H1 (cell line): ENCODE measurements around the gene RDH5. TPM values are rescaled to one million over a fixed set of nuclear protein-coding genes. Genes with fewer than 3 reads are reported as not detected.
A peak's percentile ranks its signal among the peaks of the same experiment; 100 is the strongest.

Experiments
- CTCF ChIA-PET: fragments of 300-600 bp; sonication (Branson Sonifier 250); formaldehyde crosslinking; loops from one replicate; lab custom pipeline; 2021; ENCODE audit not compliant: partially characterized antibody; lab: Charles Lee
- POLR2A ChIA-PET: fragments of 300-600 bp; sonication (Branson Sonifier 250); formaldehyde crosslinking; loops from one replicate; lab custom pipeline; 2021; ENCODE audit warnings: inconsistent platforms; ENCODE audit not compliant: partially characterized antibody; lab: Charles Lee
- DNase-seq, 2 experiments: peaks; one replicate each; pipeline versions ENCODE4 v3.0.0 to v3.0.0-alpha.2; 2010 to 2022; ENCODE audit warnings: low spot score in 2 of 2, low read depth in 1 of 2, mixed read lengths in 1 of 2
- FAIRE-seq: peaks from 2 replicates; lab custom pipeline; 2011; peaks lifted over from hg19 to GRCh38; lab: Jason Lieb, UNC
- H2AFZ ChIP-seq: 2 replicates; pipeline ENCODE4 v1.8.1; 2012; ENCODE audit warnings: low read length, inconsistent platforms
- H2AK5ac ChIP-seq: 2 replicates; pipeline ENCODE4 v1.6.1; 2013; ENCODE audit warnings: low read depth, low read length
- H2BK120ac ChIP-seq: replicated peaks from 2 replicates; pipeline ENCODE3; 2013; ENCODE audit warnings: low read depth, low read length, inconsistent platforms
- H2BK12ac ChIP-seq: 2 replicates; pipeline ENCODE4 v1.6.1; 2013; ENCODE audit warnings: low read depth, low read length
- H2BK15ac ChIP-seq: 2 replicates; pipeline ENCODE4 v1.6.1; 2013; ENCODE audit warnings: low read length
- H2BK20ac ChIP-seq: 2 replicates; pipeline ENCODE4 v1.6.1; 2013; ENCODE audit warnings: low read length
- H2BK5ac ChIP-seq: 2 replicates; pipeline ENCODE4 v1.6.1; 2013; ENCODE audit warnings: low read depth, low read length
- H3K14ac ChIP-seq: 2 replicates; pipeline ENCODE4 v1.6.1; 2013; ENCODE audit warnings: inconsistent platforms; ENCODE audit not compliant: insufficient read length
- H3K18ac ChIP-seq: 2 replicates; pipeline ENCODE4 v1.6.1; 2013; ENCODE audit warnings: low read length; ENCODE audit errors: extremely low read depth
- H3K23ac ChIP-seq: 2 replicates; pipeline ENCODE4 v1.6.1; 2013; ENCODE audit warnings: inconsistent platforms; ENCODE audit not compliant: insufficient read length
- H3K23me2 ChIP-seq: 2 replicates; pipeline ENCODE4 v1.6.1; 2013; ENCODE audit warnings: low read depth, low read length
- H3K27ac ChIP-seq: 2 replicates; pipeline ENCODE4 v1.6.1; 2011; ENCODE audit warnings: low read depth, low read length, inconsistent platforms
- H3K27me3 ChIP-seq, 4 experiments: replicated peaks in 1 of 4; 1 replicate in 1 of 4; 2 replicates in 3 of 4; pipeline versions ENCODE4 v1.6.1 to v1.8.1; 2011 to 2013; ENCODE audit warnings: low read length in 3 of 4, mild to moderate bottlenecking in 3 of 4, inconsistent platforms in 2 of 4, mixed read lengths in 2 of 4, moderate library complexity in 1 of 4; ENCODE audit not compliant: control insufficient read depth in 3 of 4, insufficient read depth in 3 of 4; ENCODE audit errors: extremely low read depth in 1 of 4
- H3K36me3 ChIP-seq, 4 experiments: 2 replicates each; pipeline versions ENCODE4 v1.6.1 to v1.8.1; 2011 to 2013; ENCODE audit warnings: mild to moderate bottlenecking in 4 of 4, low read length in 3 of 4, moderate library complexity in 2 of 4, control low read depth in 1 of 4, inconsistent platforms in 1 of 4; ENCODE audit not compliant: insufficient read depth in 4 of 4, control insufficient read depth in 2 of 4
- H3K4ac ChIP-seq: replicated peaks from 2 replicates; pipeline ENCODE3; 2013; ENCODE audit warnings: low read length, low read depth, mixed read lengths, inconsistent platforms; ENCODE audit not compliant: insufficient read length
- H3K4me1 ChIP-seq, 4 experiments: replicated peaks in 1 of 4; 1 replicate in 1 of 4; 2 replicates in 3 of 4; pipeline versions ENCODE4 v1.6.1 to v1.8.1; 2011 to 2013; ENCODE audit warnings: low read length in 3 of 4, inconsistent platforms in 2 of 4, mixed read lengths in 1 of 4; ENCODE audit not compliant: insufficient read depth in 4 of 4, control insufficient read depth in 3 of 4
- H3K4me2 ChIP-seq, 2 experiments: 2 replicates each; pipeline versions ENCODE4 v1.6.1 to v1.8.1; 2011 to 2013; ENCODE audit warnings: low read depth in 2 of 2, low read length in 2 of 2, control low read depth in 1 of 2, inconsistent platforms in 1 of 2, mild to moderate bottlenecking in 1 of 2; ENCODE audit not compliant: insufficient read depth in 1 of 2
- H3K4me3 ChIP-seq, 4 experiments: fragments of 200-600, 300-600 bp in 1 of 4; sonication (generic), shearing (Covaris generic), sonication (Bioruptor Twin) in 1 of 4; 2 replicates each; pipeline versions ENCODE4 v1.5.1 to v1.8.1; 2011 to 2016; ENCODE audit warnings: low read length in 4 of 4, low read depth in 3 of 4, control low read depth in 2 of 4, inconsistent platforms in 2 of 4, mild to moderate bottlenecking in 2 of 4, mixed read lengths in 1 of 4, moderate library complexity in 1 of 4; ENCODE audit not compliant: insufficient read depth in 2 of 4; ENCODE audit errors: extremely low read depth in 1 of 4
- H3K56ac ChIP-seq: replicated peaks from 2 replicates; pipeline ENCODE3; 2013; ENCODE audit warnings: low read depth, mild to moderate bottlenecking, mixed read lengths, low read length, inconsistent platforms; ENCODE audit not compliant: insufficient read length
- H3K79me1 ChIP-seq: 2 replicates; pipeline ENCODE4 v1.6.1; 2013; ENCODE audit warnings: low read depth, low read length, control low read depth
- H3K79me2 ChIP-seq, 2 experiments: 2 replicates each; pipeline versions ENCODE4 v1.6.1 to v1.8.1; 2012 to 2013; ENCODE audit warnings: low read length in 2 of 2, mild to moderate bottlenecking in 2 of 2, inconsistent platforms in 1 of 2; ENCODE audit not compliant: insufficient read depth in 2 of 2, control insufficient read depth in 1 of 2
- H3K9ac ChIP-seq, 4 experiments: replicated peaks in 1 of 4; 1 replicate in 1 of 4; 2 replicates in 3 of 4; pipeline versions ENCODE4 v1.6.1 to v1.8.1; 2011 to 2013; ENCODE audit warnings: low read depth in 3 of 4, low read length in 3 of 4, control low read depth in 2 of 4, mild to moderate bottlenecking in 2 of 4, moderate library complexity in 2 of 4, inconsistent platforms in 1 of 4; ENCODE audit errors: extremely low read depth in 1 of 4
- H3K9me3 ChIP-seq, 2 experiments: 2 replicates each; pipeline versions ENCODE4 v1.6.1 to v1.8.1; 2012 to 2013; ENCODE audit warnings: mild to moderate bottlenecking in 2 of 2, moderate library complexity in 2 of 2, control low read depth in 1 of 2, inconsistent platforms in 1 of 2, low read depth in 1 of 2, low read length in 1 of 2, mixed read lengths in 1 of 2; ENCODE audit not compliant: insufficient read depth in 2 of 2
- H4K20me1 ChIP-seq, 2 experiments: replicated peaks in 1 of 2; 2 replicates each; pipeline versions ENCODE3 to v1.8.1; 2011 to 2013; ENCODE audit warnings: inconsistent platforms in 2 of 2, low read length in 2 of 2, mild to moderate bottlenecking in 1 of 2; ENCODE audit not compliant: insufficient read depth in 2 of 2, control insufficient read depth in 1 of 2
- H4K5ac ChIP-seq: 2 replicates; pipeline ENCODE4 v1.6.1; 2013; ENCODE audit warnings: low read length, low read depth, mixed read lengths, inconsistent platforms; ENCODE audit not compliant: insufficient read length
- H4K8ac ChIP-seq: 2 replicates; pipeline ENCODE4 v1.8.0; 2013; ENCODE audit warnings: mild to moderate bottlenecking, moderate library complexity, low read length, inconsistent platforms; ENCODE audit not compliant: insufficient read depth; ENCODE audit errors: extremely low read depth
- H4K91ac ChIP-seq: replicated peaks from 2 replicates; pipeline ENCODE3; 2013; ENCODE audit warnings: low read length, mixed read lengths, inconsistent platforms; ENCODE audit not compliant: insufficient read length
- E2F6 ChIP-seq: IDR thresholded peaks from 2 replicates; pipeline ENCODE4 v1.6.1; 2012; ENCODE audit warnings: inconsistent platforms
- EZH2 ChIP-seq: fragments of 200-600 bp; sonication (generic); IDR thresholded peaks from 2 replicates; pipeline ENCODE4 v1.7.1; 2012; ENCODE audit warnings: low read depth, mild to moderate bottlenecking, moderate library complexity, low read length, inconsistent platforms; ENCODE audit not compliant: severe bottlenecking
- HDAC2 ChIP-seq, 2 experiments: fragments of 300-600 bp in 1 of 2; sonication (generic) in 1 of 2; IDR thresholded peaks; 2 replicates each; pipeline ENCODE4 v1.6.1; 2011 to 2012; ENCODE audit warnings: low read depth in 2 of 2, low read length in 2 of 2, mild to moderate bottlenecking in 2 of 2, moderate library complexity in 2 of 2, borderline replicate concordance in 1 of 2, inconsistent platforms in 1 of 2
- POLR2AphosphoS5 ChIP-seq: IDR thresholded peaks from 2 replicates; pipeline ENCODE4 v1.6.1; 2011; ENCODE audit warnings: low read depth, low read length
- SIN3A ChIP-seq, 2 experiments: IDR thresholded peaks in 1 of 2; conservative IDR thresholded peaks in 1 of 2; 2 replicates each; pipeline ENCODE4 v1.6.1; 2011 to 2012; ENCODE audit warnings: low read length in 2 of 2, improper control_type of control experiment in 1 of 2, low read depth in 1 of 2, mild to moderate bottlenecking in 1 of 2
- WGBS, 2 experiments: shearing (Covaris generic) in 1 of 2; methylation state at CpG; one replicate each; pipeline versions ENCODE4 v1.1.6 to v1.1.7; 2013 to 2015; ENCODE audit warnings: low lambda C conversion rate in 2 of 2, mixed read lengths in 2 of 2, inconsistent platforms in 1 of 2, low coverage in 1 of 2, missing lambda C conversion rate in 1 of 2; ENCODE audit not compliant: insufficient replicate concordance in 2 of 2, insufficient coverage in 1 of 2, insufficient read length in 1 of 2; ENCODE audit errors: extremely low coverage in 1 of 2, missing lambda C conversion rate in 1 of 2; 5-methylcytosine and 5-hydroxymethylcytosine counted together
- polyA plus RNA-seq, 7 experiments: library from polyadenylated mRNA; depleted of rRNA in 3 of 7; stranded (reverse) in 5 of 7; unstranded in 2 of 7; fragments of >200 nt in 5 of 7; fragments of 200-250 nt in 2 of 7; gene quantifications; 1 replicate in 5 of 7; 2 replicates in 1 of 7; 4 replicates in 1 of 7; pipeline versions ENCODE4 v1.2.1 to v1.2.3, GENCODE V29; 2011 to 2013; ENCODE audit warnings: missing spikeins in 2 of 7, mixed read lengths in 2 of 7
- total RNA-seq: library from RNA; stranded (reverse); fragmentation: NEBNext Ultra II Directional; extraction: Animal tissue kit (Norgen Biotek cat#: 25700); gene quantifications from 2 replicates; pipeline ENCODE4 v1.2.1, GENCODE V29; 2021

The RDH5 gene
- total and polyA plus RNA-seq, 2 of the 8 experiments (the other 6 are each of a cell fraction or from before 2014, with no cell fraction given), result 4.2 to 6.0 TPM

GRCh38 chr12:55727643-55728185 is 7.5 kb downstream of the RDH5 start:
- POLR2A ChIA-PET, result interaction anchor here (1.2 to 34.1 kb wide), 5 partner anchors 9 to 38 kb away, joined by 4 to 809 read pairs (median 21); partner anchors contain the start of genes BLOC1S1, ITGA7 and RDH5
- Histone ChIP-seq H3K4me3 (peak overlapping the region; percentile 54 to 93 (median 90)), H2BK12ac (no peak overlapping the region), H3K18ac (peak overlapping the region; percentile 85), H2BK20ac (no peak overlapping the region), H2BK120ac (no peak overlapping the region), H3K23ac (no peak overlapping the region), H4K5ac (no peak overlapping the region), H3K4ac (peak overlapping the region; percentile 24), H2BK5ac (peak overlapping the region; percentile 77; the same call in 1 of the 2 replicates), H4K20me1 (peaks cover 2 to 6% of the 10 kb centered on the region in 2 experiments), H3K36me3 (peaks cover 6 to 29% (median 15%) of the 10 kb centered on the region in 4 experiments; a peak in 5 of 8 replicates), H4K91ac (peak overlapping the region; percentile 40), H2BK15ac (peak overlapping the region; percentile 65), H3K4me2 (peak overlapping the region; percentile 82 to 92), H3K14ac (no peak overlapping the region), H3K27ac (peak overlapping the region; percentile 25; the same call in 1 of the 2 replicates), H2AK5ac (no peak overlapping the region), H4K8ac (no peak overlapping the region; the same call in 1 of the 2 replicates), H3K79me1 (peaks cover 5% of the 10 kb centered on the region; the same call in 1 of the 2 replicates), H2AFZ (no peak overlapping the region), H3K23me2 (peaks cover 15% of the 10 kb centered on the region), H3K9me3 (no peaks in the 10 kb centered on the region), H3K79me2 (peaks cover 0 to 17% of the 10 kb centered on the region in 2 experiments; a peak in 2 of 4 replicates), H3K56ac (peak overlapping the region; percentile 5), H3K9ac (peak overlapping the region; percentile 26 to 75 (median 56); a peak in 5 of 7 replicates), H3K4me1 (peaks cover 0 to 12% (median 10%) of the 10 kb centered on the region in 4 experiments; a peak in 6 of 7 replicates), H3K27me3 (no peaks in the 10 kb centered on the region)
- TF ChIP-seq POLR2AphosphoS5 (0 out of 2 replicates have a peak, but pooled peaks have one; percentile 41), HDAC2 (IDR thresholded peaks at IDR 0.05; ENCODE audit: borderline replicate concordance in 1 of 2, low read depth in 2 of 2, low read length in 2 of 2) (peak in 1 of 2 experiments; percentile 4; a peak in 1 of 4 replicates), SIN3A (conservative IDR thresholded peaks at IDR 0.05 in 1 of 2, IDR thresholded peaks at IDR 0.05 in 1 of 2; ENCODE audit: low read depth in 1 of 2, low read length in 2 of 2) (no peak), E2F6 (no peak), EZH2 (no peak)
- FAIRE-seq (no peak), DNase-seq (no peak)
- 22% methylated on average over 8 of the region's 9 CpGs; no CpG with 5 or more reads in 1 of the 2 experiments for WGBS, 2 experiments
- CTCF ChIA-PET, result interaction anchor here (1.2 to 1.8 kb wide), 2 partner anchors 10 to 11 kb away, joined by 4 to 16 read pairs; no protein-coding TSS in a partner anchor
